KMS-11 (cell line): Measurements from ENCODE around the gene TRPV3.

Experiments
- H2AFZ ChIP-seq: fragments of 200-600 bp; sonication (generic); 2 replicates; pipeline ENCODE4 v1.6.1; 2016; ENCODE audit warnings: antibody characterized with exemption, mixed run types, low read depth
- H3K27ac ChIP-seq: fragments of 200-600 bp; sonication (generic); 2 replicates; pipeline ENCODE4 v1.6.1; 2016; ENCODE audit warnings: mild to moderate bottlenecking, mixed run types
- H3K27me3 ChIP-seq: fragments of 200-600 bp; sonication (generic); 2 replicates; pipeline ENCODE4 v1.6.1; 2017; ENCODE audit warnings: mild to moderate bottlenecking, low read depth, mixed run types, moderate library complexity; ENCODE audit not compliant: insufficient read depth
- H3K36me3 ChIP-seq: fragments of 200-600 bp; sonication (generic); 2 replicates; pipeline ENCODE4 v1.6.1; 2017; ENCODE audit warnings: mild to moderate bottlenecking, mixed run types; ENCODE audit not compliant: insufficient read depth
- H3K4me1 ChIP-seq: fragments of 200-600 bp; sonication (generic); 2 replicates; pipeline ENCODE4 v1.6.1; 2016; ENCODE audit warnings: mild to moderate bottlenecking, low read depth, mixed run types; ENCODE audit not compliant: poor library complexity, severe bottlenecking
- H3K4me2 ChIP-seq: fragments of 200-600 bp; sonication (generic); 2 replicates; pipeline ENCODE4 v1.7.0; 2016; ENCODE audit warnings: mild to moderate bottlenecking, mixed run types
- H3K4me3 ChIP-seq: fragments of 200-600 bp; sonication (generic); IDR thresholded peaks from 2 replicates; pipeline ENCODE4 v1.6.1; 2017; ENCODE audit warnings: low read depth, low read length, mixed read lengths; ENCODE audit not compliant: insufficient read depth
- H3K79me2 ChIP-seq: fragments of 200-600 bp; sonication (generic); 2 replicates; pipeline ENCODE4 v1.6.1; 2016; ENCODE audit warnings: low read depth, mixed run types; ENCODE audit not compliant: insufficient read depth
- H3K9ac ChIP-seq: fragments of 200-600 bp; sonication (generic); 2 replicates; pipeline ENCODE4 v1.6.1; 2016; ENCODE audit warnings: mild to moderate bottlenecking, mixed run types
- H4K20me1 ChIP-seq: fragments of 200-600 bp; sonication (generic); 2 replicates; pipeline ENCODE4 v1.6.1; 2016; ENCODE audit warnings: mild to moderate bottlenecking, mixed run types; ENCODE audit not compliant: insufficient read depth
- CTCF ChIP-seq: fragments of 200-600 bp; sonication (generic); conservative IDR thresholded peaks from 2 replicates; pipeline ENCODE4 v1.6.1; 2017; ENCODE audit warnings: low read depth, mild to moderate bottlenecking, antibody characterized with exemption, low read length, moderate library complexity, mixed read lengths

TRPV3 gene

GRCh38 chr17:3572231-3572630, 14.6 kb upstream of the TRPV3 start:
- TF ChIP-seq CTCF = no peak
- Histone ChIP-seq H3K4me1 (no peaks in the 10 kb centered on the region), H2AFZ (no peak overlapping the region), H3K4me3 (no peak overlapping the region), H3K27ac (no peak overlapping the region), H3K27me3 (no peaks in the 10 kb centered on the region), H3K36me3 (no peaks in the 10 kb centered on the region), H3K4me2 (no peak overlapping the region), H3K79me2 (no peaks in the 10 kb centered on the region), H4K20me1 (no peaks in the 10 kb centered on the region), H3K9ac (no peak overlapping the region)

GRCh38 chr17:3571043-3571900, 13.7 kb upstream of the TRPV3 start:
- no peaks in the 10 kb centered on the region for H4K20me1 ChIP-seq
- no peak overlapping the region for H3K4me3 ChIP-seq
- TF ChIP-seq CTCF = no peak
- no peaks in the 10 kb centered on the region for H3K36me3 ChIP-seq
- no peak overlapping the region for H2AFZ ChIP-seq
- no peaks in the 10 kb centered on the region for H3K79me2 ChIP-seq
- no peak overlapping the region for H3K27ac ChIP-seq
- no peak overlapping the region for H3K4me2 ChIP-seq
- no peaks in the 10 kb centered on the region for H3K27me3 ChIP-seq
- H3K9ac ChIP-seq = no peak overlapping the region
- no peaks in the 10 kb centered on the region for H3K4me1 ChIP-seq

GRCh38 chr17:3569534-3570137, 12.0 kb upstream of the TRPV3 start:
- H2AFZ ChIP-seq = no peak overlapping the region

GRCh38 chr17:3566551-3566950, 8.9 kb upstream of the TRPV3 start:
- Histone ChIP-seq H3K36me3 (no peaks in the 10 kb centered on the region), H2AFZ (no peak overlapping the region), H3K9ac (no peak overlapping the region), H3K27me3 (no peaks in the 10 kb centered on the region), H3K27ac (no peak overlapping the region), H3K4me2 (no peak overlapping the region), H3K79me2 (no peaks in the 10 kb centered on the region), H3K4me3 (no peak overlapping the region), H3K4me1 (peaks cover 10% of the 10 kb centered on the region), H4K20me1 (no peaks in the 10 kb centered on the region)
- no peak for TF ChIP-seq CTCF

More at GRCh38 chr17:3569534-3570137, 12.0 kb upstream of the TRPV3 start:
- H3K27ac ChIP-seq = no peak overlapping the region
- no peak for TF ChIP-seq CTCF
- H3K36me3 ChIP-seq = no peaks in the 10 kb centered on the region
- no peaks in the 10 kb centered on the region for H3K79me2 ChIP-seq
- H3K4me1 ChIP-seq = no peaks in the 10 kb centered on the region
- no peaks in the 10 kb centered on the region for H4K20me1 ChIP-seq
- H3K4me2 ChIP-seq = no peak overlapping the region
- no peak overlapping the region for H3K9ac ChIP-seq
- no peaks in the 10 kb centered on the region for H3K27me3 ChIP-seq
- no peak overlapping the region for H3K4me3 ChIP-seq
